Measurements from ENCODE around the gene ASCL4.

- TF ChIP-seq CTCF (IDR thresholded peaks at IDR 0.05 in 4 of 5, conservative IDR thresholded peaks at IDR 0.05 in 1 of 5) (no peak), POLR2A (IDR thresholded peaks at IDR 0.05) (no peak)
Observed at GRCh38 chr12:107735763-107736162, 38.7 kb upstream of the ASCL4 start.
